ENCODE data around the gene FGFRL1. TPM values are rescaled to one million over a fixed set of nuclear protein-coding genes. Genes with fewer than 3 reads are reported as not detected.

Gene FGFRL1
- total RNA-seq, 1 donor from 2014 or later = 59.8 TPM

GRCh38 chr4:1024882-1025545 lies 13.6 kb downstream of the FGFRL1 start:
- DNase-seq (ENCODE audit: extremely low spot score, unreplicated experiment) = no peak
- Mint-ChIP-seq H3K4me1 (ENCODE audit: unreplicated experiment) (peaks cover 11% of the 10 kb centered on the region), H3K36me3 (ENCODE audit: unreplicated experiment) (peaks cover 4% of the 10 kb centered on the region), H3K27ac (ENCODE audit: unreplicated experiment) (no peak overlapping the region), H3K4me3 (ENCODE audit: unreplicated experiment) (no peak overlapping the region), H3K27me3 (ENCODE audit: unreplicated experiment) (no peaks in the 10 kb centered on the region), H3K9me3 (ENCODE audit: unreplicated experiment) (no peaks in the 10 kb centered on the region)
- TF ChIP-seq CTCF (IDR thresholded peaks at IDR 0.05) = no peak

GRCh38 chr4:1026115-1026514 lies 14.7 kb downstream of the FGFRL1 start:
- Mint-ChIP-seq H3K4me1 (ENCODE audit: unreplicated experiment) (peaks cover 8% of the 10 kb centered on the region), H3K9me3 (ENCODE audit: unreplicated experiment) (no peaks in the 10 kb centered on the region), H3K27ac (ENCODE audit: unreplicated experiment) (no peak overlapping the region), H3K27me3 (ENCODE audit: unreplicated experiment) (no peaks in the 10 kb centered on the region), H3K36me3 (ENCODE audit: unreplicated experiment) (peaks cover 4% of the 10 kb centered on the region), H3K4me3 (ENCODE audit: unreplicated experiment) (no peak overlapping the region)
- no peak for DNase-seq (ENCODE audit: extremely low spot score, unreplicated experiment)
- no peak for TF ChIP-seq CTCF (IDR thresholded peaks at IDR 0.05)

GRCh38 chr4:1027219-1027914 lies 15.9 kb downstream of the FGFRL1 start:
- peaks cover 4% of the 10 kb centered on the region for H3K36me3 Mint-ChIP-seq (ENCODE audit: unreplicated experiment)
- H3K27ac Mint-ChIP-seq (ENCODE audit: unreplicated experiment) = no peak overlapping the region
- TF ChIP-seq CTCF (IDR thresholded peaks at IDR 0.05) = no peak
- no peaks in the 10 kb centered on the region for H3K27me3 Mint-ChIP-seq (ENCODE audit: unreplicated experiment)
- H3K4me1 Mint-ChIP-seq (ENCODE audit: unreplicated experiment) = peaks cover 8% of the 10 kb centered on the region
- no peak overlapping the region for H3K4me3 Mint-ChIP-seq (ENCODE audit: unreplicated experiment)
- no peak for DNase-seq (ENCODE audit: extremely low spot score, unreplicated experiment)
- H3K9me3 Mint-ChIP-seq (ENCODE audit: unreplicated experiment) = no peaks in the 10 kb centered on the region

GRCh38 chr4:1027915-1028238 lies 16.5 kb downstream of the FGFRL1 start:
- Mint-ChIP-seq H3K4me1 (ENCODE audit: unreplicated experiment) (peaks cover 8% of the 10 kb centered on the region), H3K27ac (ENCODE audit: unreplicated experiment) (no peak overlapping the region), H3K36me3 (ENCODE audit: unreplicated experiment) (peaks cover 4% of the 10 kb centered on the region), H3K4me3 (ENCODE audit: unreplicated experiment) (no peak overlapping the region), H3K27me3 (ENCODE audit: unreplicated experiment) (no peaks in the 10 kb centered on the region), H3K9me3 (ENCODE audit: unreplicated experiment) (no peaks in the 10 kb centered on the region)
- no peak for DNase-seq (ENCODE audit: extremely low spot score, unreplicated experiment)
- TF ChIP-seq CTCF (IDR thresholded peaks at IDR 0.05) = no peak

GRCh38 chr4:1028574-1029220 lies 17.3 kb downstream of the FGFRL1 start:
- H3K27me3 Mint-ChIP-seq (ENCODE audit: unreplicated experiment) = no peaks in the 10 kb centered on the region
- no peak overlapping the region for H3K4me3 Mint-ChIP-seq (ENCODE audit: unreplicated experiment)
- no peak for DNase-seq (ENCODE audit: extremely low spot score, unreplicated experiment)
- no peak overlapping the region for H3K27ac Mint-ChIP-seq (ENCODE audit: unreplicated experiment)
- H3K9me3 Mint-ChIP-seq (ENCODE audit: unreplicated experiment) = no peaks in the 10 kb centered on the region
- H3K36me3 Mint-ChIP-seq (ENCODE audit: unreplicated experiment) = peaks cover 4% of the 10 kb centered on the region
- TF ChIP-seq CTCF (IDR thresholded peaks at IDR 0.05) = no peak
- peaks cover 8% of the 10 kb centered on the region for H3K4me1 Mint-ChIP-seq (ENCODE audit: unreplicated experiment)
